Retinal pigment epithelial cell (primary cell): Measurements from ENCODE around the gene SPCS3.
"Not testable (repeated sequence)": the region's sequence is repeated elsewhere in the genome, so short reads cannot be mapped to it uniquely, and the experiment has no call there.

Source experiments
- DNase-seq: peaks from one replicate; pipeline ENCODE4 v3.0.0-alpha.2; 2010; ENCODE audit warnings: low read depth
- H3K4me3 ChIP-seq: 2 replicates; pipeline ENCODE4 v1.5.1; 2011; ENCODE audit warnings: mild to moderate bottlenecking, low read length, control low read depth, moderate library complexity
- TF ChIP-seq, protein P1 (sequence below): conservative IDR thresholded peaks from 2 replicates; pipeline ENCODE4 v1.5.1; 2011; ENCODE audit warnings: low read depth, low read length, control low read depth, inconsistent platforms

SPCS3 gene

DNA sequence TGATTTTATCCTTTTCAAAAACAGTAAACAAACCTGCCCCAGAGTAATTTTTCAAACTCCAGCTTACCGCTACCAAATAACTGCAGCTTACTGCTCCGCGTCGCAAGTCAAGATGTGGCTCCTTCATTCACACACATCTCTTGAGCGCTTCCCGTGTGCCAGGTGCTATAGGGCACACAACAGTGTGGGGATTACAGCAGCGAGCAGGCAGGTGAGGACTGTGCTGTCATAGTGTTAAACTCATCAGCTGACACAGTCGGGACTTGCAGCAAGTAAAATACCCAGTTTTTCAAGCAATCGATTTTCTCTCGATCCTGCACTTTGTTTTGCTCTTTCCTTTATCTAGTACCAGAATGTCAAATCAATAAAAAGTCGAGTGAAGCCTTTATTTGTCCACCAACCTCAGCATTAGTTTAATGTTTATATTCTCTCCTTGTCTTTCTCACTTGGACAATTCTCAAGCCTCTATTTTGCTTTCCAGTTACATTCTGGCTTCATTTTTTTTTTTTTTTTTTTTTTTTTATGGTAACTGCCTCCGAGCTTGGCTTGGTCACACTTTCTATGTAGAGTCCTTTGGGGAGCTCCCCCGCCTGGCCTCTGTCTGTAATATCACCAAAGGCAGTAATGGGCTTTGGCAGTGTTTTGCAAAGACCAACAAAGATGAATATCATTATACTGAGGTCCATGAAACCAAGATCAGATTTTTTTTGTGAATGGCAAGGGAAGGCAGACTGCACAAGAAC is 42.4 kb upstream of the SPCS3 start:
- DNase-seq: no peak
- no peak overlapping the region for H3K4me3 ChIP-seq
- TF ChIP-seq, protein P1, sequence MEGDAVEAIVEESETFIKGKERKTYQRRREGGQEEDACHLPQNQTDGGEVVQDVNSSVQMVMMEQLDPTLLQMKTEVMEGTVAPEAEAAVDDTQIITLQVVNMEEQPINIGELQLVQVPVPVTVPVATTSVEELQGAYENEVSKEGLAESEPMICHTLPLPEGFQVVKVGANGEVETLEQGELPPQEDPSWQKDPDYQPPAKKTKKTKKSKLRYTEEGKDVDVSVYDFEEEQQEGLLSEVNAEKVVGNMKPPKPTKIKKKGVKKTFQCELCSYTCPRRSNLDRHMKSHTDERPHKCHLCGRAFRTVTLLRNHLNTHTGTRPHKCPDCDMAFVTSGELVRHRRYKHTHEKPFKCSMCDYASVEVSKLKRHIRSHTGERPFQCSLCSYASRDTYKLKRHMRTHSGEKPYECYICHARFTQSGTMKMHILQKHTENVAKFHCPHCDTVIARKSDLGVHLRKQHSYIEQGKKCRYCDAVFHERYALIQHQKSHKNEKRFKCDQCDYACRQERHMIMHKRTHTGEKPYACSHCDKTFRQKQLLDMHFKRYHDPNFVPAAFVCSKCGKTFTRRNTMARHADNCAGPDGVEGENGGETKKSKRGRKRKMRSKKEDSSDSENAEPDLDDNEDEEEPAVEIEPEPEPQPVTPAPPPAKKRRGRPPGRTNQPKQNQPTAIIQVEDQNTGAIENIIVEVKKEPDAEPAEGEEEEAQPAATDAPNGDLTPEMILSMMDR: peak; percentile 71

DNA sequence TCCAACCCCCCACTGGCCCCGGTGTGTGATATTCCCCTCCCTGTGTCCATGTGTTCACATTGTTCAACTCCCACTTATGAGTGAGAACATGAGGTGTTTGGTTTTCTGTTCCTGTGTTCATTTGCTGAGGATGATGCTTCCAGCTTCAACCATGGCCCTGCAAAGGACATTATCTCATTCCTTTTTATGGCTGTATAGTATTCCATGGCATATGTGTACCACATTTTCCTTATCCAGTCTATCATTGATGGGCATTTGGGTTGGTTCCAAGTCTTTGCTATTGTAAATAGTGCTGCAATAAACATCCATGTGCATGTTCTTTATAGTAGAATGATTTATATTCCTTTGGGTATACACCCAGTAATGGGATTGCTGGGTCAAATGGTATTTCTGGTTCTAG is 40.2 kb upstream of the SPCS3 start:
- not testable (repeated sequence) for DNase-seq, H3K4me3 ChIP-seq

- no peak for DNase-seq
- H3K4me3 ChIP-seq: no peak overlapping the region
- TF ChIP-seq, protein P1: no peak
Measured at GRCh38 chr4:176286728-176287127, 33.0 kb upstream of the SPCS3 start.

DNA sequence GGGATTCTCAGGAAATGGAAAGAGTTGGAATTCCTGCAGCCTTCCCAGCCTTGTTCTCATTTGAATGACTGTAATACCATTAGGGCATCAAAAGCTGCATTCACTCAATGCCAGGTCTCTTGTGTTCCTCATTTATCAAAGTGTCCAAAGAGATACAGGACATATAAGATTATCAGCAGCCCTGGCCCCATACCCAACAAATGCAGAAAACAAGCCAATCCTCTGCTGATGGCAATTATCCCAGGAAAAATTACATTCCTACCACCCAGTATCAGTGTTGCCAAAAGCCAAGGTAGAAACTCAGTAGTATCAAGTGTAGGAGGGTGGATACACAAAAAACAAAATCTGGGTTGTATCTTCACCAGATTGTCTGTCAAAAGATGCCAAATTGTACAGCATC is 32.2 kb upstream of the SPCS3 start:
- TF ChIP-seq, protein P1: no peak
- no peak overlapping the region for H3K4me3 ChIP-seq

DNA sequence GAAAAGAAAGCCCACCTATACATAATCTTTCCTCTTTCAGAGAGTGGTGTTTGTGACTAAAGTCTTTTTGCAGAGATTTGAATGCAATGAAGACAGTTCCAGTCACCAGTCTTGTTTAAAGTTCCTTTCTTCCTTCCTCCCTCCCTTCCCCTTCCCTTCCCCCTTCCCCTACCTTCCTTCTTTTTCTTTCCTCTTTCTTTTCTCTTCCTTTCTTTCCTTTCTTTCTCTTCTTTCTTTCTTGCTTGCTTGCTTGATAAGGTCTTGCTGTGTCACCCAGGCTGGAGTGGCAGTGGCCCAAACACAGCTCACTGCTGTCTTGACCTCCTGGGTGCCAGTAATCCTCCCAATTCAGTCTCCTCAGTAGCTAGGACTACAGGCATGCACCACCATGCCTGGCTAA is 31.7 kb upstream of the SPCS3 start:
- no peak for DNase-seq
- no peak overlapping the region for H3K4me3 ChIP-seq
- TF ChIP-seq, protein P1: no peak

More for the DNA sequence above, 32.2 kb upstream of the SPCS3 start:
- no peak for DNase-seq

DNA sequence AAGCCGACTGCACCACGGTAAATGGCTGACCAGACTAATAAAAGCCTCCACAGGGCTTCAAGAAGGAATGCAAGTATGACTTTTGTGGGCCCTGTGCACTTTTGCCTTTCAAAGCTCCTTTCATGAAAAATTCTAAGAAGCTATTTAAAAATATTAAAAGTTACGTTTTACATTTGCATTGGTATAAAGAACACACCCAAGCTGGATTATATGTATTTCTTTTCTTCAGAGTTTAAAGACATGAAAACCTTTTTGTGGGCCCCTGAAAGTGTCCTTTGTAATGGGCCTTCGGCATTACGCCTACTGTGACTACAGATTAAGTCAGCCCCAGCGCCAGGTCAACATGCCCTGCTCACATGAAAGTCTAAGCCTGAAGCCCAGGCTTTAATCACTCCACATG is 30.2 kb upstream of the SPCS3 start:
- TF ChIP-seq, protein P1: no peak
- no peak overlapping the region for H3K4me3 ChIP-seq

DNA sequence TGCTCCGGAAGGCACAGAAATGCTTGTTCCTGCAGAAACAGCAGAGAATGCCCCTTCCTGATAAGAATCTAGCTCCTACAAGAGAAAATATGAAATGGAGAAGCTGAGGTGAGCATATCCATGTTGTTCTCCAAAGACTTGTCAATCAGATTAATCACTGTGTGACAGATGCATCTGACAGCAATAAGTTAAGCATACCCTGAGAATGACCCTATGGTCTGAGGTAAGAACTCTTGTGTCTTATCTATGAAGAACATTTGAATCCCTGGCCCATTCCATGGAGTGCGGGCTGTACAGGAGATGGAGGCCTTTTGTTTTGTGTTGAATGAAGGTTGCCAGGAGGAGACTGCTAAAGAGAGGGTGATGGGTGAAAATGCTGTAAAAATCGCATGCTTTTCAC is 29.2 kb upstream of the SPCS3 start:
- DNase-seq: no peak
- no peak overlapping the region for H3K4me3 ChIP-seq
- TF ChIP-seq, protein P1: no peak

More for the DNA sequence above, 30.2 kb upstream of the SPCS3 start:
- DNase-seq: no peak
